Measurements from ENCODE around the gene SYNCRIP. TPM values are rescaled to one million over a fixed set of nuclear protein-coding genes. Genes with fewer than 3 reads are reported as not detected.

SYNCRIP gene
- total and polyA plus RNA-seq, 2 of the 4 experiments (the other 2 are of a cell fraction), result 50.1 to 59.3 TPM

DNA sequence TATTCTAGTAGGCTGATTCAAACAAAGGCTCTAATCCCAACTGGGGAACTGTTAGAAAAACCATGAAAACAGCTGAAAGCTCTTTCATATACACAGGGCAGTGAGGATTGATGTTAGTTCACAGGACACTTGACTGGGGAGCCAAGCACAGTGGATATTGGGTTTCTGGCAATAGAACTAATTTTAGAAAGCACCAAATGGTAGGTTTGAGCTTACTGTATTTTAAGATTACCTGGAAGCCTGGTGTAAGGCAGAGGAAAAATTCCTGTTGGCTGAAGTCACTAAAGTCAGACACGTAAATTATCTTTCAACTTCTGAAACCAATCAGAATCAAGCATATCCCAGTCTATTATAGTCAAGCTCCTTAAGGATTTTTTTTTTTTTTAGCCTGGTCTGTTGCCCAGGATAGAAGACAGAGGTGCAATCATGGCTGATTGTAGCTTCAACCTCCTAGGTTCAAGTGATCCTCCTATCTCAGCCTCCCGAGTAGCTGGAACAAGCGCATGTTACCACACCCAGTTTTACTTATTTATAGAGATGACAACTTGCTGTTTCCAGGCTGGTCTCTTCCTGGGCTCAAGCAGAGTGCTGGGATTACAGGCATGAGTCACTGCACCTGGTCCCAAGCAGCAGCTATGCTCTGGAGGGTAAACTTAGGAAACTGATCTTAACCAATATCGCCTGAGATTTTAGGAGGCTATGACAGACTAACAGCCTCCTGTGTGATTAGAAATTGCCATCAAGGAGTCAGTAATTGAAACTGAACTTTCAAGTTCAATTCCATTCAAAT, 32.5 kb upstream of the SYNCRIP start (continued):
- TF ChIP-seq ELK1 (IDR thresholded peaks at IDR 0.05; ENCODE audit: borderline replicate concordance, low read depth, low read length) (no peak), CHD1 (IDR thresholded peaks at IDR 0.05; ENCODE audit: low read depth, low read length) (no peak), POLR2A (IDR thresholded peaks at IDR 0.05; ENCODE audit: low read depth, low read length) (peak; percentile 75; the same call in 1 of the 2 replicates)

GRCh38 chr6:85674604-85675003, 31.9 kb upstream of the SYNCRIP start:
- Histone ChIP-seq H3K56ac (ENCODE audit: extremely low read depth, insufficient read depth, low read length) (no peak overlapping the region), H3K9me1 (ENCODE audit: insufficient read depth, low read length) (peaks cover 7% of the 10 kb centered on the region; the same call in 1 of the 2 replicates), H3K27me3 (ENCODE audit: control insufficient read depth, insufficient read depth, low read length) (no peaks in the 10 kb centered on the region), H3K18ac (ENCODE audit: low read depth, low read length) (no peak overlapping the region), H3K4me2 (ENCODE audit: low read depth, low read length) (no peak overlapping the region), H2BK20ac (ENCODE audit: low read depth, low read length) (no peak overlapping the region), H2AK5ac (ENCODE audit: low read depth, low read length) (no peak overlapping the region), H2AFZ (replicated peaks; ENCODE audit: low read length, poor library complexity) (no peak overlapping the region), H3K27ac (ENCODE audit: insufficient read depth, low read length) (no peak overlapping the region), H3K9me3 (ENCODE audit: control insufficient read depth, insufficient read depth, low read length) (no peaks in the 10 kb centered on the region), H4K8ac (ENCODE audit: low read depth in 2 of 2, low read length in 2 of 2) (no peak overlapping the region), H3K9ac (ENCODE audit: low read depth, low read length) (no peak overlapping the region), H3K79me1 (ENCODE audit: low read depth in 1 of 2, low read length in 2 of 2) (peaks cover 6 to 47% of the 10 kb centered on the region in 2 experiments; a peak in 3 of 4 replicates), H2BK15ac (ENCODE audit: low read depth, low read length) (no peak overlapping the region), H4K20me1 (ENCODE audit: insufficient read depth, low read length) (peaks cover 45% of the 10 kb centered on the region), H3K4ac (ENCODE audit: low read depth, low read length) (no peak overlapping the region), H2AK9ac (replicated peaks; ENCODE audit: low read depth, low read length, poor library complexity) (no peak overlapping the region), H3K14ac (replicated peaks; ENCODE audit: low read depth, low read length) (no peak overlapping the region), H3K4me1 (ENCODE audit: control insufficient read depth, insufficient read depth, low read length) (0 out of 2 replicates have a peak, but pooled peaks cover 5% of the 10 kb centered on the region), H4K5ac (ENCODE audit: low read depth, low read length) (no peak overlapping the region), H3K36me3 (ENCODE audit: control insufficient read depth, insufficient read depth, low read length) (peaks cover 11% of the 10 kb centered on the region), H2BK120ac (ENCODE audit: low read depth, low read length) (no peak overlapping the region), H3K23ac (ENCODE audit: low read depth, low read length) (peak overlapping the region; percentile 14; the same call in 1 of the 2 replicates), H3K4me3 (ENCODE audit: insufficient read depth, low read depth, low read length) (no peak overlapping the region), H4K91ac (ENCODE audit: insufficient read depth, low read depth, low read length) (no peak overlapping the region), H2BK5ac (ENCODE audit: low read depth, low read length, poor library complexity, severe bottlenecking) (no peak overlapping the region)
- ATAC-seq (ENCODE audit: low read depth), result no peak
- POLR2A ChIA-PET (ENCODE audit: unreplicated experiment), result interaction anchor here (0.9 to 1.3 kb wide), 2 partner anchors 30 to 31 kb away, joined by 5 to 11 read pairs; partner anchors contain the start of gene SYNCRIP
- dilution Hi-C loops (cut with HindIII; ENCODE audit: low sequenced_read_pairs, unreplicated experiment), result no loop called here
- no TSS peak for BruUV-seq (replicated peaks)
- no peak for DNase-seq
- intact Hi-C loops (cut with micrococcal nuclease), result loop anchor here (5.0 to 10.0 kb wide), 5 partner anchors 50 to 1263 kb away; partner anchors contain the start of genes HTR1E, NT5E and SNX14
- CTCF ChIA-PET, result interaction anchor here (1.0 kb wide), 1 partner anchor 76 kb away, joined by 4 read pairs; no protein-coding TSS in a partner anchor
- in situ Hi-C loops (cut with MboI; ENCODE audit: low sequenced_read_pairs), result loop anchor here (5.0 to 10.0 kb wide), 3 partner anchors 32 to 220 kb away; partner anchors contain the start of genes NT5E and SYNCRIP
- TF ChIP-seq NFE2L2 (IDR thresholded peaks at IDR 0.05; ENCODE audit: low read depth, low read length) (no peak), SMC3 (IDR thresholded peaks at IDR 0.05; ENCODE audit: low read depth, low read length) (no peak), MAZ (IDR thresholded peaks at IDR 0.05; ENCODE audit: borderline replicate concordance, low read depth, low read length) (no peak), MXI1 (IDR thresholded peaks at IDR 0.05; ENCODE audit: borderline replicate concordance, low read depth, low read length) (no peak), RFX5 (IDR thresholded peaks at IDR 0.05; ENCODE audit: low read depth, low read length) (no peak), CEBPB (IDR thresholded peaks at IDR 0.05; ENCODE audit: low read depth, low read length) (no peak), RAD21 (IDR thresholded peaks at IDR 0.05; ENCODE audit: low read length) (no peak), BHLHE40 (IDR thresholded peaks at IDR 0.05; ENCODE audit: low read depth, low read length) (no peak), FOS (IDR thresholded peaks at IDR 0.05; ENCODE audit: low read depth, low read length) (no peak), RCOR1 (IDR thresholded peaks at IDR 0.05; ENCODE audit: insufficient replicate concordance, low read length) (no peak), POLR2A (IDR thresholded peaks at IDR 0.05; ENCODE audit: low read depth, low read length) (no peak)
- TF ChIP-seq, protein P1, sequence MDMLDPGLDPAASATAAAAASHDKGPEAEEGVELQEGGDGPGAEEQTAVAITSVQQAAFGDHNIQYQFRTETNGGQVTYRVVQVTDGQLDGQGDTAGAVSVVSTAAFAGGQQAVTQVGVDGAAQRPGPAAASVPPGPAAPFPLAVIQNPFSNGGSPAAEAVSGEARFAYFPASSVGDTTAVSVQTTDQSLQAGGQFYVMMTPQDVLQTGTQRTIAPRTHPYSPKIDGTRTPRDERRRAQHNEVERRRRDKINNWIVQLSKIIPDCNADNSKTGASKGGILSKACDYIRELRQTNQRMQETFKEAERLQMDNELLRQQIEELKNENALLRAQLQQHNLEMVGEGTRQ (IDR thresholded peaks at IDR 0.05; ENCODE audit: low read depth, low read length), result no peak

All from IMR-90 (cell line).